Transverse colon (tissue), 4 donors: ENCODE measurements around the gene IL6R. TPM values are rescaled to one million over a fixed set of nuclear protein-coding genes. Genes with fewer than 3 reads are reported as not detected.

Experiments
- DNase-seq: peaks from one replicate; pipeline ENCODE4 v3.0.0-alpha.2; 2019
- H3K27ac ChIP-seq, 4 donors: fragments of 200-600 bp; sonication (generic); 2 replicates each; pipeline ENCODE4 v1.5.1; 2016 to 2018; ENCODE audit warnings: inconsistent platforms in 4 of 4
- H3K27me3 ChIP-seq: fragments of 200-600 bp; sonication (generic); 2 replicates; pipeline ENCODE4 v1.5.1; 2017; ENCODE audit warnings: inconsistent platforms
- H3K36me3 ChIP-seq, 4 donors: fragments of 200-600 bp; sonication (generic); 2 replicates each; pipeline ENCODE4 v1.5.1; 2017 to 2019; ENCODE audit warnings: inconsistent platforms in 4 of 4
- H3K4me1 ChIP-seq, 4 donors: fragments of 200-600 bp; sonication (generic); 2 replicates each; pipeline ENCODE4 v1.5.1; 2017 to 2020; ENCODE audit warnings: inconsistent platforms in 4 of 4
- H3K4me3 ChIP-seq, 4 donors: fragments of 200-600 bp; sonication (generic); 1 replicate in 1 of 4; 2 replicates in 3 of 4; pipeline versions ENCODE4 v1.5.1 to v1.6.1; 2017 to 2019; ENCODE audit warnings: inconsistent platforms in 4 of 4
- H3K9me3 ChIP-seq, 2 donors: fragments of 200-600 bp; sonication (generic); 2 replicates each; pipeline ENCODE4 v1.5.1; 2017 to 2019; ENCODE audit warnings: inconsistent platforms in 2 of 2
- EP300 ChIP-seq: sonication (generic); formaldehyde crosslinking; IDR thresholded peaks from one replicate; pipeline ENCODE4 v1.6.1; 2017; ENCODE audit warnings: antibody characterized with exemption, low read depth
- POLR2A ChIP-seq: fragments of 450-650 bp; IDR thresholded peaks from one replicate; pipeline ENCODE4 v1.6.1; 2016; ENCODE audit warnings: antibody characterized with exemption, mild to moderate bottlenecking, moderate library complexity
- POLR2AphosphoS5 ChIP-seq, 3 donors: sonication (generic); formaldehyde crosslinking; IDR thresholded peaks; one replicate each; pipeline ENCODE4 v1.6.1; 2016; ENCODE audit warnings: antibody characterized with exemption in 3 of 3
- WGBS, 2 donors: methylation state at CpG; one replicate each; pipeline ENCODE4 v1.1.5; 2018; ENCODE audit warnings: low coverage in 1 of 2; 5-methylcytosine and 5-hydroxymethylcytosine counted together
- in situ Hi-C, 4 donors: fragments of 200-750 bp; cut with MboI; loops; one replicate each; pipeline versions ENCODE4 v1.15.0 to v1.15.1; 2017; ENCODE audit warnings: low sequenced_read_pairs in 3 of 4, low pct_ligation_motif_present in 1 of 4, low pct_unique_long_range_greater_than_20kb in 1 of 4
- intact Hi-C: fragments of 100-400 bp; cut with DNase I; formaldehyde crosslinking; loops from one replicate; pipeline ENCODE4 v1.15.1; 2023; ENCODE audit warnings: low total_unique reads
- total RNA-seq, 4 donors: library from RNA; depleted of rRNA; stranded (reverse); fragments of >200 nt; gene quantifications; one replicate each; pipeline ENCODE4 v1.1.0, GENCODE V29; 2016
- TF ChIP-seq, protein P1 (sequence below), 5 experiments: fragments of 200-600 bp in 3 of 5; fragments of 450-650 bp in 2 of 5; sonication (generic) in 3 of 5; IDR thresholded peaks; 1 replicate in 2 of 5; 2 replicates in 3 of 5; pipeline ENCODE4 v1.5.1; 2016 to 2017; ENCODE audit warnings: antibody characterized with exemption in 5 of 5, inconsistent platforms in 3 of 5, mild to moderate bottlenecking in 2 of 5, moderate library complexity in 1 of 5

The IL6R gene
- total RNA-seq, 4 donors from 2014 or later: 10.7 to 107 (median 77.3) TPM

DNA sequence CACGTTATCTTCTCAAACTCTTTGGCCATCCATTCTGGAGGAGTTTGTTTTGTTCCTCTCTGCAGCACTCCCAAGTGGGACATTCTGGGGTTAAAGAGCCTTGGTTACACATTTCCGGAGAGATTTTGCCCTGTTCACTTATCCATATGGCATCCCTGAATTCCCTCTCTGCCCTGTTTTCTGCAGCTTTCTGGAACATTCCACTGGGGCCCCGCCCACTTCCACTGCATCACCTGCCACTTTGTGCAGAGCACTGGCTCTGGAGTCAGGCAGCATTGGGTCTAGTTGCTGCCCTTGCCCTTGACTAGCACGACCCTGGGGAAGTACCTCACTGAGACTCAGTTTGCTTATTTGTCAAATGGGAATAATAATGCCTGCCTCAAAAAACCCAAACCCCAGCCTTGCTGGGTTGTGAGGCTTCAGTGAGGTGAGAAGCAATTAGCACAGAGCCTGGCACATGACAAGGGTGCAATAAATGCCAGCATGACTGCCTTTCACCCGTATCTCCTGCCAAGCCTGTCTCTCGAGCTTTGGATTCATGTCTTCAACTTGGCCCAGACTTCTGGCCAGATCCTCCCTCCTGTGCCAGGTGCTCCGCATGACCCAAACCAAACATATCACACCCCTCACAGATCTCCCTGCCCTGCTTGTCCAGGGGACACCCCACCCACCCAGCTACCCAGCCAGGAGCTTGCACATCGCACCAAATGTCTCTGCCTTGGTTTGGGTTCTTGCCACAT is 38.3 kb downstream of the IL6R start:
- Histone ChIP-seq H3K4me1 (peaks cover 8 to 62% (median 30%) of the 10 kb centered on the region in 4 donors), H3K27ac (peak overlapping the region; percentile 19 to 42 (median 36))

DNA sequence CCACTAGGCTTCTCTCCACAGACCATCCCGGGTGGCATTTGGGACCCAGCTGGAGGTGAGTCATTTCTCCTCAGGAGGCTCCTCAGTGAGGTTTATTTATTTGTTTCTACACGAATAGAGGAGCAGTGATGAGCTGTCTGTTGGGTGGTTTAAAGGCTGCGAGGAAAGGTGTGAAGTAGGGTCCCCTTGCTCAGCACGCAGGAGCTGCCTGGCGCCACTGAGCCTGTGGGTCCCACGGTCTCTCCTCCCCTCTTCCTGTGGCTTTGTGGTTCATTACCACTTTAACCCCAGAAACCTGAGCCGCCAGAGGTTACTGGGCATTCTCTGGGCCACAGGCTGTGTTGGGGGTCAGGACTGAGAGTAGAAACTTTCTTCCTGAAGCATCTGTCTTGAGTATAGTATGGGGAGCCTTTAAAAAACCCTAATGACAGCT is 39.9 kb downstream of the IL6R start:
- peak overlapping the region in 3 of 4 donors; percentile 28 to 78 (median 76) for H3K27ac ChIP-seq
- 52% methylated on average over 7 of the region's 7 CpGs; no CpG with 5 or more reads in 1 of the 2 donors for WGBS, 2 donors
- no peaks in the 10 kb centered on the region for H3K27me3 ChIP-seq
- H3K4me3 ChIP-seq: no peak overlapping the region
- DNase-seq: no peak
- H3K4me1 ChIP-seq: peaks cover 8 to 46% (median 16%) of the 10 kb centered on the region in 4 donors
- peaks cover 0 to 26% (median 6%) of the 10 kb centered on the region in 4 donors for H3K36me3 ChIP-seq
- in situ Hi-C loops: no loop called here
- TF ChIP-seq POLR2AphosphoS5 (IDR thresholded peaks at IDR 0.05) (no peak), POLR2A (no peak), EP300 (no peak)
- TF ChIP-seq, protein P1, sequence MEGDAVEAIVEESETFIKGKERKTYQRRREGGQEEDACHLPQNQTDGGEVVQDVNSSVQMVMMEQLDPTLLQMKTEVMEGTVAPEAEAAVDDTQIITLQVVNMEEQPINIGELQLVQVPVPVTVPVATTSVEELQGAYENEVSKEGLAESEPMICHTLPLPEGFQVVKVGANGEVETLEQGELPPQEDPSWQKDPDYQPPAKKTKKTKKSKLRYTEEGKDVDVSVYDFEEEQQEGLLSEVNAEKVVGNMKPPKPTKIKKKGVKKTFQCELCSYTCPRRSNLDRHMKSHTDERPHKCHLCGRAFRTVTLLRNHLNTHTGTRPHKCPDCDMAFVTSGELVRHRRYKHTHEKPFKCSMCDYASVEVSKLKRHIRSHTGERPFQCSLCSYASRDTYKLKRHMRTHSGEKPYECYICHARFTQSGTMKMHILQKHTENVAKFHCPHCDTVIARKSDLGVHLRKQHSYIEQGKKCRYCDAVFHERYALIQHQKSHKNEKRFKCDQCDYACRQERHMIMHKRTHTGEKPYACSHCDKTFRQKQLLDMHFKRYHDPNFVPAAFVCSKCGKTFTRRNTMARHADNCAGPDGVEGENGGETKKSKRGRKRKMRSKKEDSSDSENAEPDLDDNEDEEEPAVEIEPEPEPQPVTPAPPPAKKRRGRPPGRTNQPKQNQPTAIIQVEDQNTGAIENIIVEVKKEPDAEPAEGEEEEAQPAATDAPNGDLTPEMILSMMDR (IDR thresholded peaks at IDR 0.05): no peak
- intact Hi-C loops: no loop called here
- no peaks in the 10 kb centered on the region for H3K9me3 ChIP-seq

More for the DNA sequence above, 38.3 kb downstream of the IL6R start:
- in situ Hi-C loops: no loop called here
- H3K9me3 ChIP-seq: no peaks in the 10 kb centered on the region
- WGBS, 2 donors: 72 to 100% methylated on average over 1 to 8 of the region's 8 CpGs
- H3K27me3 ChIP-seq: no peaks in the 10 kb centered on the region
- intact Hi-C loops: loop anchor here (5.0 kb wide), 1 partner anchor 36 kb away; the partner anchor contains the start of gene IL6R
- peak; percentile 44 for DNase-seq
- TF ChIP-seq POLR2AphosphoS5 (IDR thresholded peaks at IDR 0.05) (no peak), POLR2A (no peak), EP300 (no peak)
- TF ChIP-seq, protein P1 (IDR thresholded peaks at IDR 0.05): no peak
- H3K4me3 ChIP-seq: no peak overlapping the region
- peaks cover 0 to 18% (median 1%) of the 10 kb centered on the region in 4 donors for H3K36me3 ChIP-seq

DNA sequence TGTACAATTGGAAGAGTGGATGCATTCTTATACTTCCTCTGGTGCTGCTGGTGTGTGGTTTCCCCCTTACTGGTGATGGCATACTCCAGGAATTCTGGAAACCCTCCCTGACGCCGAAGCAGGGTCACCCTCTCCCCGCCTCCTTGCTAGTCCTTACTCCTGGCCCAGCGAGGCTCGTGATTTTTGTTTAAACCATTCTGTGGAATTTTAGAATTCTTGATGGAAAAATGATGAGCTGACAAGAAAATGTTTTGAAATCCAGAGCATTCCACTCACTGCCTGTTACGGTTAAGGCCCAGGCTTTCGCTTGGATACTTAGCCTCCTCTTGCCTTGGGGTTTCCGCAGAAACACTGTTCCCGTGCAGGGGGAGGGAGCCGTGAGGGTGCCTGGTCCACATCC is 41.1 kb downstream of the IL6R start:
- Histone ChIP-seq H3K27me3 (no peaks in the 10 kb centered on the region), H3K36me3 (peaks cover 0 to 36% (median 11%) of the 10 kb centered on the region in 4 donors), H3K4me3 (no peak overlapping the region), H3K27ac (peak overlapping the region; percentile 67 to 78 (median 72)), H3K4me1 (peaks cover 7 to 33% (median 11%) of the 10 kb centered on the region in 4 donors), H3K9me3 (no peaks in the 10 kb centered on the region)
- intact Hi-C loops (no loop called here), in situ Hi-C loops (no loop called here)
- 67% methylated on average over 6 to 10 of the region's 10 CpGs for WGBS, 2 donors
- TF ChIP-seq POLR2AphosphoS5 (IDR thresholded peaks at IDR 0.05): peak in 2 of 3 donors; percentile 15 to 41
- TF ChIP-seq, protein P1 (IDR thresholded peaks at IDR 0.05): no peak
- no peak for DNase-seq

DNA sequence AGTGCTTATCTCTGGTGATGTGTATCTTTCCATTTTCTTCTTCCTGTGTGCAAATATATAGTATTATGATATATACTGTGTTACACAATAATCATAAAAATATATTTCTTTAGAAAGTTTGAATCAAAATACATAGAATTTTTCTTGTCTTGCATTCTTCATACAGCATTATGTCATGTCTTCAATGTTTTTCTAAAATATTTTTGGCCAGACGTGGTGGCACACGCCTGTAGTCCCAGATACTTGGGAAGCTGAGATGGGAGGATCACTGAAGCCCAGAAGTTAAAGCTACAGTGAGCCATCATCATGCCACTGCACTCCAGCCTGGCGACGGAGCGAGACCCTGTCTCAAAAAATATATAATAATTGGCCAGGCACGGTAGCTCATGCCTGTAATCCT is 41.6 kb downstream of the IL6R start:
- no peaks in the 10 kb centered on the region for H3K27me3 ChIP-seq
- in situ Hi-C loops (no loop called here), intact Hi-C loops (no loop called here)
- no peak for DNase-seq
- no peaks in the 10 kb centered on the region for H3K9me3 ChIP-seq
- H3K36me3 ChIP-seq: peaks cover 0 to 40% (median 14%) of the 10 kb centered on the region in 4 donors
- peaks cover 2 to 33% (median 10%) of the 10 kb centered on the region in 4 donors for H3K4me1 ChIP-seq
- no peak for TF ChIP-seq EP300
- no peak for TF ChIP-seq POLR2AphosphoS5 (IDR thresholded peaks at IDR 0.05)
- no peak for TF ChIP-seq POLR2A
- TF ChIP-seq, protein P1 (IDR thresholded peaks at IDR 0.05): no peak
- no peak overlapping the region for H3K4me3 ChIP-seq
- H3K27ac ChIP-seq: peak overlapping the region; percentile 67 to 78 (median 72)
- WGBS, 2 donors: 88% methylated on average over 6 of the region's 6 CpGs; no CpG with 5 or more reads in 1 of the 2 donors
